HG02852 (cell line): ENCODE data around the gene PHF3.
"Not testable (repeated sequence)": the region's sequence is repeated elsewhere in the genome, so short reads cannot be mapped to it uniquely, and the experiment has no call there.

Source experiments
- ATAC-seq: cut with Tn5 transposase; IDR thresholded peaks from one replicate; pipeline ENCODE4 v1.9.1; 2021; ENCODE audit warnings: mild to moderate bottlenecking, moderate library complexity; ENCODE audit not compliant: unreplicated experiment

PHF3 gene

DNA sequence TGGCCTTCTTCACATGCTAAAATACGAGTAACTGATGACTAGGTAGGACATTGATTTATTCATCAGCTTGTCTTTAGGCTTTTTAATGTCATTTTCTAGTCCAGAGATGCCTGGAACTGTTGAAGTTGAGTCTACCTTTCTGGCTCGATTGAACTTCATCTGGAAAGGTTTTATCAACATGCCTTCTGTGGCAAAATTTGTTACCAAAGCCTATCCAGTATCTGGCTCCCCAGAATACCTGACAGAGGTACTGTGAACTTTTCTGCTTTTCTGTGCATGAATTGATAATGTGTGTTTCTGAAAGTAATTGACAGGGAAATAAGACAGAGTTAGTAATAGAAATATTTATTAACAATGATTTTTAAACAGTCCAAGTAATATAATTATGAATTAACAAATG is 71.0 kb downstream of the PHF3 start:
- no peak for ATAC-seq

DNA sequence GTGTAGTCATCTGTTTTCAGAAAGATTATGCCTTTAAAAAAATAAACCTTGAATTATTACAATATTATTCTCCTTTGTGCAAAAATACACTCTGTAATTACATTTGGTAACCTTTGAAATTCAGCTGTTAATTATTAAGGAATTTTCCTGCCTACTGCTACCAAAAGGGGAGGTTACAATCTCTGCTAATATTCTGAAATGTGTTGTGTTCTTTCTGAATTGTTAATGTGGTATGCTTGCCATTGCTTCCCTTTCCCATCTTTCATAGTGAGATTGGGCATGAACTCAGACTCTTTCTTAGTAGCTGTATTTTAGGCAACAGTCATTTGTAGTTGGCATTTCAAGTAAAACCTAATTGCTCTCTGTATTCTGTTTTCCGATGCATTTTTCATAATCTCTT is 73.0 kb downstream of the PHF3 start:
- ATAC-seq, result no peak

- no peak for ATAC-seq
Observed at GRCh38 chr6:63709148-63709547, 73.5 kb downstream of the PHF3 start.

DNA sequence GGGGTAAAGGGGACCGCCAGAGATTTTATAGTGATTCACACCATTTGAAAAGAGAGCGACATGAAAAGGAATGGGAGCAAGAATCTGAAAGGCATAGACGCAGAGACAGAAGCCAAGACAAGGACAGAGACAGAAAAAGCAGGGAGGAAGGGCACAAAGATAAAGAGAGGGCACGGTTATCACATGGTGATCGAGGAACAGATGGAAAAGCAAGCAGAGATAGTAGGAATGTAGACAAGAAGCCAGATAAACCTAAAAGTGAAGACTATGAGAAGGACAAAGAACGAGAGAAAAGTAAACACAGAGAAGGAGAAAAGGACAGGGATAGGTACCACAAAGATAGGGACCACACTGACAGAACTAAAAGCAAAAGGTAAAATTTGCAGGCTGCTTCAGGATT is 77.7 kb downstream of the PHF3 start:
- no peak for ATAC-seq

DNA sequence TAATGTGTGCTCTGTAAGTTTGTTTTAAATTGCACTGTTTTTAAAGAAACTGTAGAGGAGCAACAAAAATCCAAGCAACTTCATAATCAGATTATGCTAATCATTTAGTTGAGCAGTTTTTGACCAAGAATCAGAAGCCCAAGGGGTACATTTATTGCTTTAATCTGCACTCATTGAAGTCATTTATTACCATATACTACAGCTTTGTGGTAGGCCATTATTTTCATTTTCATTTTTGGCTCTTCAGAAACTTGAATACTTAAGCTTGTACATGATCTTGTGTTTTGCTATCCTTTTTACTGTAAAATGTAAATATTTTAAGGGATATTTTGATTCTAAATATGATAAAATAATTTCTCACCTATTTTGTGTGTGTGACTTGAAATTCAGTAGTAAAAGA is 78.5 kb downstream of the PHF3 start:
- ATAC-seq, result no peak

DNA sequence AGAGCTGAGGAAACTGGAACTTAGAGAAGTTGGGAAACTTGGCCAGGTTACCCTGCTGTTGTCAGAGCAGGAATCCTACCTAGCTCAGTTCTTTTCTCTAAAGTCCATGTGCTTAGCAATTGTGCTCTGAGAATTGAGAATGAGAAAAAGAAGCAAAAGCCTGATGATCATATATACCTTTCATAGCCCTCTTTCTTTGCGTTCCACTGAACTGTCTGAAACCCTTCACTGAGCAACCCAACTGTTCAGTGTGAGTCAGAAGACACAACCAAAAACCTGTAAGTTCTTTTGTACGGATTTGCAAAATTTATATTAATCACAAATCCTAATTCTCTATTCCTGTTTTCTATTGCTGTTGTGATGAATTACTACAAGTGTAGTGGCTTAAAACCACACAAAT is 80.6 kb downstream of the PHF3 start:
- peak; percentile 64 for ATAC-seq

- ATAC-seq, result no peak
Observed at GRCh38 chr6:63721181-63721580, 85.6 kb downstream of the PHF3 start.

- ATAC-seq, result no peak
Observed at GRCh38 chr6:63724721-63725120, 89.1 kb downstream of the PHF3 start.

- ATAC-seq, result no peak
Observed at GRCh38 chr6:63730311-63730710, 94.7 kb downstream of the PHF3 start.

DNA sequence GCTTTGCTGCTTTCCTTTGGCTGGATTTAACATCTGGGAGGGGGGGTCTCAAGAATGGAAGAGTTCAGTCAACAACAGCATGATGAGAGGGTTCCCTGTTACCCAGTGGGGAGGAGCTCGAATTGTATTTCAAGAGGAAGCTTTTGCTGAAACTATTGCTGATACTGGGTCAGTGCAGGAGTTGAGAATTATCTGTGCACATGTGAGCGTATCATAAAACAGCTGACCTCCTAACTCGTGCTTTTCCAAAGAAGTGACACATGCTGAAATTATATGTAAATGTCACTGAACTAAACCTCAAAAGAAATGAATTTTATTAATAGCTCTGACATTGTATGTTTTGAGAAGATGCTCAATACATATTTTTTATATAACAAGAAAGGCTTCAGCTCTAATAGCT is 96.3 kb downstream of the PHF3 start:
- no peak for ATAC-seq

DNA sequence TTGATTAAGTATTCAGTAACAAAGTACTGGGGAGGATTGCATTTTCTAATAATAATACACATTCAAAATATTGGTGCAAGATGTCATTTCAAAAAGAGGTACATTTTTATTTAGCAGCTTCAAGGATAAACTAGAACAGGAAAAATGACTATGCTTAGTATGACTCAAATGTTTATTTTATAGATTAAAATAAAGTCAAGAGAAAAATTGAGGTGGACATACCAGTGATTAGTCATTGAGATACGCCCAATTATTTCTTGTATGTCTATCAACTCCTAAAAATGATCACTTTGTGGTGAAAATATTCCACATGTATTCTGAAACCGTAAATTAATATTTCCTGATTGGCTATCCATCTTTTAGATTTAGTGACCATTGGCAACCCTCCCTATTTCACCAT is 96.7 kb downstream of the PHF3 start:
- ATAC-seq, result no peak

- ATAC-seq, result no peak
Observed at GRCh38 chr6:63734923-63735322, 99.3 kb downstream of the PHF3 start.

- not testable (repeated sequence) for ATAC-seq
Observed at GRCh38 chr6:63738190-63738589, 102.6 kb downstream of the PHF3 start.

GRCh38 chr6:63739094-63739687 is 103.6 kb downstream of the PHF3 start:
- no peak for ATAC-seq

DNA sequence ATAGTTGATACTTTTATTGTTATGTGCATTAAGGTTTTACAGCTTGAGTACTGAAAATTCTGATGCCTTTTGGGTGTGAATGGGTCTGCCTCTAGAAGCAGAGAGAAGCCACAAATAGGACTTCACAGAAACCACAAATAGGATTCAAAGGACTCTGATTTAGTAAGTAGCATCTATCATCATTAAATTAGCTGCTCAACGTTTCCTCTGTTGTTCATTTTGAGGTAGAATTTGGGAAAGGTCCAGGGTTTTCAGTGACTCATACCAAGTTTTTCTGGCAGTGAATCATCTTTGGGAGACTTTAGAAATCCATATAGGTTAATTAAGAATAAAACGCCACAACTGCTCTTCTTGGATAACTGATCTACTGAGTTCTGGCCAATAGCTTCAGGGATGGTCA is 105.1 kb downstream of the PHF3 start:
- no peak for ATAC-seq

DNA sequence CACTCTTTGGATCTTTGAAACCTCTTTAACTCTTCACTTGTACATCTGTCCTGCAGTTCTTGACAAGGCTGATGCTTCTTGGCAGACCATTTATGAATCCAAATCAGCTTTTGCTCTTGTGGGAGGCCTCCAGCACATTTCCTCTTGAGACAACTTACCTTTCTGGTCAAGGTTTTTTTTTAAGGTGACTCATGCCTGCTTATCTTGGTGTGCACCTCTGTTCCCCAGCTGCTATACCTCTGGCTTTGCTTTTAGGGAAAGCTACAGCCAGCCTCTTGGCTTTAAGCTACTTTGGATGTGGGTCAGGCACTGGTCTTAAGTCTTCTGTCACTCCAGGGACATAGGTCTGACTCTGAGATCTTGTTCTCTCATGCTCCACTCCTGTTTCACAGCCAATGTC is 106.5 kb downstream of the PHF3 start:
- no peak for ATAC-seq

DNA sequence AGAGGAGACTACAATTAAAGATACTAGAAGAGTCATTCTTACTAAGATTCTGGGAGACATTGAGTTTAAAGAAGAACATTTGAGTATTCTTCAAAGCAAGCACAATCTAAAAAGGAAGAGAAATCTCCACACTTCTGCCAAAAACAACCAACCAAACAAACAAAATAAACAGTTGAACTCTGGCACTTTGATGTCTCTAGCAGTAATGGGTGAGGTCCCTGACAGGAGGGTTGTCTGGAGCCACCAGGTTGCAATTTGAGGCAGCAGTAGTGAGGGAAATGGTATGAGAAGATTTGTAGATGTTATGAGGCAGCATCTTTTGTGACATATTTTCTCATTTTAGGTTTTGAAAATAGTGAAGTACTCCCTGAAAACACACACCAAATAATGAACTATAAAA is 108.1 kb downstream of the PHF3 start:
- ATAC-seq, result no peak

DNA sequence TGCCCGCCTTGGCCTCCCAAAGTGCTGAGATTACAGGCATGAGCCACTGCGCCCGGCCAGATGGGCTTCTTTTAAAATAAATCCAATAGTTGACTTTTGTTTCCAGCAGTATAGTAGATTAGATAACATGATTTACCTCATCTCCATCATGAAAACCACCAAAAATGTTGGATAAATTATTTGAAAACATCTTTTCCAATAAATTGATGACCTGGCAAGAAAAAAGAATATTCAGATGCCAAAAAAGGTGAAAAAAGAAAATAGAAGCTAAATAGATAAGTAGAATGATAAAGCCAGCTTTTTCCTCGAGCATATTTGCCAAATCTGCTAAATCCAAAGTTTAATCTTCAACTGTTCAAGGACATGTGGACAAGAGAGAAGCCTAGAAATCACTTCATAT is 109.2 kb downstream of the PHF3 start:
- no peak for ATAC-seq

- ATAC-seq, result no peak
Observed at GRCh38 chr6:63745784-63746183, 110.2 kb downstream of the PHF3 start.

- no peak for ATAC-seq
Observed at GRCh38 chr6:63750400-63750799, 114.8 kb downstream of the PHF3 start.

- not testable (repeated sequence) for ATAC-seq
Observed at GRCh38 chr6:63757275-63757674, 121.7 kb downstream of the PHF3 start.

DNA sequence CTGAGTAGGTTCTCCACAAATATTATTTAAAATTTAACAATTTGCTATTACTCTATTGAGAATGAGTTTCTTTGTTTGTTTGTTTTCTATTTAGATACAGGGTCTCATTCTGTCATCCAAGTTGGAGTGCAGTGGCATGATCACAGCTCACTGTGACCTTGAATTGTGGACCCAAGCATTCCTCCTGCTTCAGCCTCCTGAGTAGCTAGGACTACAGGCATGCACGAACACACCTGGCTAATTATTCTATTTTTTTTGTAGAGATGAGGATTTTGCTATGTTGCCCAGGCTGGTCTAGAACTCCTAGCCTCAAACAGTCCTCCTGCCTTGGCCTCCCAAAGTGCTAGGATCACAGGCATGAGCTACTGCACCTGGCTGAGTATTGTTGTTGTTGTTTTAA is 122.2 kb downstream of the PHF3 start:
- ATAC-seq, result no peak

DNA sequence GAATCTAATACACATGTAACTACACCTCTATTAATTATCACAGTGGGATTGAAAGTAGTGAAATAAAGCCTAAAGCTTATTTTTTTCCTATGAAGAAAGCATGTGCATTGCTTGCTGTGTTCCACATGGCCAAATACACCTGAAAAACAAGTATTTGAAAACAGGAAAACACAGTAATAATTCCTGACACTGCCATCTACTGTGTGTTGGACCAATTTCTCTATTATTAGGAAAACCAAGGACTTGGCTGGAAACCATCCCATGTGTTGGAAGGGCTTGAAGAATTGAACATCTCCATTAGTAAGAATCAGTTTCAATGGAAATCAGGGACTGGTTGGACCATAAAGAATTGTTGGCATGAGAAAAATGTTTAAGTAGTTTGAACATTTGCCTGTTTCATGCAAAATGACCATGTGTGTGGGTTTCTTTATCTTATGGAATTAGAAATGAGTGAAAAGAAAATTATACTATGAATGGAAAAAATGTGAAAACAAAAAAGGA is 124.1 kb downstream of the PHF3 start:
- no peak for ATAC-seq
